AG04449 (cell line): ENCODE results near the gene TM9SF1.

ENCODE experiments used
- CTCF ChIA-PET: fragments of 350-600 bp; formaldehyde crosslinking; extraction: SDS; loops from one replicate; lab custom pipeline; 2021; ENCODE audit warnings: antibody characterized with exemption; lab: Yijun Ruan, JAX
- POLR2A ChIA-PET: fragments of 400-600, 350-600 bp; formaldehyde crosslinking; extraction: SDS; loops from one replicate; lab custom pipeline; 2020; ENCODE audit warnings: antibody characterized with exemption, inconsistent platforms; lab: Yijun Ruan, JAX
- DNase-seq: peaks from one replicate; pipeline ENCODE4 v3.0.0-alpha.2; 2010; ENCODE audit warnings: low read depth, low spot score
- H3K4me3 ChIP-seq: 2 replicates; pipeline ENCODE4 v1.5.1; 2011; ENCODE audit warnings: low read depth, mild to moderate bottlenecking, control low read depth, low read length
- CTCF ChIP-seq: IDR thresholded peaks from one replicate; pipeline ENCODE4 v1.5.1; 2011; ENCODE audit warnings: mild to moderate bottlenecking, moderate library complexity, low read length, control low read depth, inconsistent platforms; ENCODE audit not compliant: insufficient read depth; ENCODE audit errors: missing control alignments

Gene TM9SF1

GRCh38 chr14:24215495-24216344 lies 20.5 kb upstream of the TM9SF1 start, which contains the start of gene MDP1:
Gene MDP1, minus strand, starts transcription at chr14:24216066. Its CDS starts 111 bp downstream, at chr14:24215955.
- POLR2A ChIA-PET, result interaction anchor here (0.7 to 1.4 kb wide), 5 partner anchors 9 to 158 kb away, joined by 3 to 5 read pairs (median 3); partner anchors contain the start of genes PCK2 and TINF2

GRCh38 chr14:24213866-24214662 lies 18.8 kb upstream of the TM9SF1 start:
- no peak for DNase-seq
- CTCF ChIA-PET, result interaction anchor here (0.6 to 5.3 kb wide), 20 partner anchors 8 to 243 kb away, joined by 3 to 89 read pairs (median 4); partner anchors contain the start of genes CIDEB, DHRS1, LTB4R2 and NOP9
- POLR2A ChIA-PET, result interaction anchor here (0.6 to 2.9 kb wide), 8 partner anchors 10 to 99 kb away, joined by 3 to 26 read pairs (median 4); partner anchors contain the start of genes DHRS1, NOP9, RABGGTA and TINF2
- H3K4me3 ChIP-seq, result peak overlapping the region; percentile 88
- TF ChIP-seq CTCF, result no peak

More at GRCh38 chr14:24215495-24216344, 20.5 kb upstream of the TM9SF1 start, which contains the start of gene MDP1:
- CTCF ChIA-PET, result interaction anchor here (0.7 to 5.3 kb wide), 16 partner anchors 9 to 220 kb away, joined by 3 to 89 read pairs (median 5); partner anchors contain the start of genes CIDEB, DHRS1, GMPR2 and LTB4R2
- H3K4me3 ChIP-seq, result peak within 1 kb of the TSS; percentile 90
- peak; percentile 70 for TF ChIP-seq CTCF
- peak; percentile 33 for DNase-seq

- H3K4me3 ChIP-seq, result peak within 1 kb of the TSS; percentile 88
- ChIA-PET POLR2A (interaction anchor here (0.6 to 2.9 kb wide), 8 partner anchors 11 to 98 kb away, joined by 3 to 26 read pairs (median 4); partner anchors contain the start of genes DHRS1, NOP9, RABGGTA and TINF2), CTCF (interaction anchor here (0.7 to 5.3 kb wide), 13 partner anchors 9 to 155 kb away, joined by 3 to 89 read pairs (median 6); partner anchors contain the start of genes CIDEB, DHRS1, NOP9 and RABGGTA)
- TF ChIP-seq CTCF, result peak; percentile 36
- peak; percentile 85 for DNase-seq
Measured at GRCh38 chr14:24212924-24213865, 18.0 kb upstream of the TM9SF1 start, which contains the start of gene CHMP4A. Gene CHMP4A, minus strand, starts transcription at chr14:24213488. Its CDS starts 49 bp downstream, at chr14:24213439.

- CTCF ChIA-PET, result interaction anchor here (1.1 kb wide), 1 partner anchor 97 kb away, joined by 3 read pairs; the partner anchor contains the start of gene CIDEB
- POLR2A ChIA-PET, result interaction anchor here (2.9 kb wide), 1 partner anchor 16 kb away, joined by 26 read pairs; the partner anchor contains the start of gene TM9SF1
Measured at GRCh38 chr14:24211311-24211710, 16.1 kb upstream of the TM9SF1 start.

More at GRCh38 chr14:24211311-24211710, 16.1 kb upstream of the TM9SF1 start:
- no peak overlapping the region for H3K4me3 ChIP-seq
- DNase-seq, result no peak
- no peak for TF ChIP-seq CTCF
